ENCODE results near the gene SLC49A3. TPM values are rescaled to one million over a fixed set of nuclear protein-coding genes. Genes with fewer than 3 reads are reported as not detected.
"Not testable (repeated sequence)": the region's sequence is repeated elsewhere in the genome, so short reads cannot be mapped to it uniquely, and the experiment has no call there.

The SLC49A3 gene
- total RNA-seq, 1 experiment from 2014 or later: 6.9 TPM

DNA sequence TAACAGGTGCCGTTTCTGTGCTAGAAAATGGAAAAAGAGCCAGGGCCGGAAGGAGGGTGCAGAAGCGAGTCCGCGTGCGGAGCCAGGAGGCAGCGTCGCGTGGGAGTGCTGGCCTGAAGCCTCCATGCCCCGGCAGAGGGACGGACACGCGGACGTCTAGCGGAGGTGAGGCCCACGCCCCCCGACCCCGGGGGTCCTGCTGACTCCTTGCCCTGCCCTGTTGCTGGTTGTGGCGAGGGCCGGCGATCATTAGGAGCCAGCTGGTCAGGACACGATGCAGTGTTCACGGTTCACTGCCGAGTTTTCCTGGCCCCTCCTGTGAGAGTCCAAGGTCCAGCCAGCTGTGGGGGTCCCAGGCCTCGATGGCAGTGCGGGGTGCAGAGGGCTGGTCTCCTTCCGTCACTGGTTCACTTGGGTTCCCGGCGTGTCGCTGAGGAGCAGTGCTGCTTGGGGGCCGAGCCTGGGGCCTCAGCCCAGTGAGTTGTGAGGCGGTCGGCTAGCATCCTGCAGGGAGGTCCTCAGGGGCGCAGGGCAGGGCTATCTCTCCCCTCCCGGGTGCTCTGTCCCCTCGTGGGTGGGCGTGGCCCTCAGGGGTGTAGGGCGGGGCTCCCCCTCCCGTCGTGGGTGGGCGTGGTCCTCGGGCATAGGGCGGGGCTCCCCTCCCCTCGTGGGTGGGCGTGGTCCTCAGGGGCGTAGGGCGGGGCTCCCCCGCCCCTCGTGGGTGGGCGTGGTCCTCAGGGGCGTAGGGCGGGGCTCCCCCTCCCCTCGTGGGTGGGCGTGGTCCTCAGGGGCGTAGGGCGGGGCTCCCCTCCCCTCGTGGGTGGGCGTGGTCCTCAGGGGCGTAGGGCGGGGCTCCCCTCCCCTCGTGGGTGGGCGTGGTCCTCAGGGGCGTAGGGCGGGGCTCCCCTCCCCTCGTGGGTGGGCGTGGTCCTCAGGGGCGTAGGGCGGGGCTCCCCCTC, 42.3 kb upstream of the SLC49A3 start:
- not testable (repeated sequence) for H3K79me2 ChIP-seq (ENCODE audit: insufficient read depth, low read length); H2BK12ac ChIP-seq (ENCODE audit: insufficient read length, low read depth, low read length); H3K27ac ChIP-seq (ENCODE audit: insufficient read length, low read depth, low read length); H3K56ac ChIP-seq (ENCODE audit: insufficient read length, low read depth, low read length); H3K18ac ChIP-seq (ENCODE audit: insufficient read length, low read depth, low read length); H3K4me2 ChIP-seq (ENCODE audit: insufficient read depth, insufficient read length, low read length); H3K4me1 Mint-ChIP-seq; H2BK5ac ChIP-seq (ENCODE audit: insufficient read length, low read length); H2BK15ac ChIP-seq (ENCODE audit: low read depth, low read length); H3K4me3 Mint-ChIP-seq; H3K27me3 Mint-ChIP-seq (ENCODE audit: low read depth); H3K23ac ChIP-seq (ENCODE audit: insufficient read length, low read depth, low read length); H2AFZ ChIP-seq (ENCODE audit: low read length); H3K9me3 Mint-ChIP-seq; H4K20me1 ChIP-seq (ENCODE audit: control insufficient read depth, insufficient read depth, insufficient read length); H3K4me1 ChIP-seq (ENCODE audit: insufficient read depth, low read length); H3K4ac ChIP-seq (ENCODE audit: low read depth, low read length); H4K91ac ChIP-seq (ENCODE audit: insufficient read length, low read depth, low read length); H2BK20ac ChIP-seq (ENCODE audit: low read depth, low read length, poor library complexity, severe bottlenecking); H3K27me3 ChIP-seq (ENCODE audit: insufficient read depth, low read length); H3K79me1 ChIP-seq (ENCODE audit: insufficient read depth, low read depth, low read length, poor library complexity, severe bottlenecking); H2AK5ac ChIP-seq (ENCODE audit: insufficient read length, low read length); H3K9ac ChIP-seq (ENCODE audit: extremely low read depth, insufficient read length, low read length); H3K14ac ChIP-seq (ENCODE audit: insufficient read depth, low read length); H4K8ac ChIP-seq (replicated peaks; ENCODE audit: insufficient read length, low read depth, low read length); H2BK120ac ChIP-seq (ENCODE audit: low read depth, low read length, poor library complexity, severe bottlenecking); H3K23me2 ChIP-seq (ENCODE audit: insufficient read length, low read depth, low read length, poor library complexity, severe bottlenecking); H3T11ph ChIP-seq (ENCODE audit: low read length); H4K5ac ChIP-seq (ENCODE audit: insufficient read length, low read depth, low read length); DNase-seq; H3K9me3 ChIP-seq (ENCODE audit: control insufficient read depth, low read depth, low read length)
- Mint-ChIP-seq H3K27ac (peak overlapping the region in 1 of 3 experiments; percentile 79; a peak in 1 of 7 replicates), H3K36me3 (ENCODE audit: insufficient read depth in 1 of 3, low read depth in 3 of 3) (peaks cover 25 to 58% (median 42%) of the 10 kb centered on the region in 3 experiments)
- no CpG with 5 or more reads among the region's 68 CpGs for whole genome bisulfite sequencing (ENCODE audit: extremely low coverage, insufficient read length, low lambda C conversion rate)
